HG02798 (cell line): ENCODE measurements around the gene URGCP.
"Not testable (repeated sequence)": the region's sequence is repeated elsewhere in the genome, so short reads cannot be mapped to it uniquely, and the experiment has no call there.

ENCODE experiments used
- ATAC-seq: cut with Tn5 transposase; IDR thresholded peaks from one replicate; pipeline ENCODE4 v1.9.1; 2021; ENCODE audit warnings: mild to moderate bottlenecking; ENCODE audit not compliant: unreplicated experiment, poor library complexity

The URGCP gene

GRCh38 chr7:43921423-43921822, 15.0 kb upstream of the URGCP start:
- ATAC-seq = no peak

GRCh38 chr7:43915907-43916306, 9.5 kb upstream of the URGCP start:
- ATAC-seq = no peak

- ATAC-seq = no peak
Observed at GRCh38 chr7:43914795-43915194, 8.4 kb upstream of the URGCP start.

- peak; percentile 20 for ATAC-seq
Observed at GRCh38 chr7:43905956-43906330, 453 bp downstream of the URGCP start.

- ATAC-seq = no peak
Observed at GRCh38 chr7:43905209-43905946, 1.0 kb downstream of the URGCP start.

GRCh38 chr7:43904533-43905208, 1.7 kb downstream of the URGCP start:
- ATAC-seq = no peak

GRCh38 chr7:43902542-43903054, 3.8 kb downstream of the URGCP start:
- ATAC-seq = no peak

- ATAC-seq = not testable (repeated sequence)
Observed at GRCh38 chr7:43898571-43898970, 7.8 kb downstream of the URGCP start.

- no peak for ATAC-seq
Observed at GRCh38 chr7:43895847-43896415, 10.5 kb downstream of the URGCP start.

- no peak for ATAC-seq
Observed at GRCh38 chr7:43891069-43891955, 15.1 kb downstream of the URGCP start.

GRCh38 chr7:43890468-43890867, 15.9 kb downstream of the URGCP start:
- no peak for ATAC-seq

GRCh38 chr7:43888993-43889945, 17.1 kb downstream of the URGCP start:
- ATAC-seq = no peak

GRCh38 chr7:43884617-43885016, 21.8 kb downstream of the URGCP start:
- no peak for ATAC-seq

GRCh38 chr7:43884209-43884608, 22.2 kb downstream of the URGCP start:
- ATAC-seq = no peak

GRCh38 chr7:43880596-43880995, 25.8 kb downstream of the URGCP start:
- ATAC-seq = no peak

- ATAC-seq = no peak
Observed at GRCh38 chr7:43879477-43879876, 26.9 kb downstream of the URGCP start.

GRCh38 chr7:43878867-43879266, 27.5 kb downstream of the URGCP start:
- ATAC-seq = no peak

GRCh38 chr7:43877968-43878864, 28.2 kb downstream of the URGCP start:
- no peak for ATAC-seq
